Sciatic nerve (tissue), 2 donors: ENCODE measurements around the gene HOXB9. TPM values are rescaled to one million over a fixed set of nuclear protein-coding genes. Genes with fewer than 3 reads are reported as not detected.
A peak's percentile ranks its signal among the peaks of the same experiment; 100 is the strongest.

Experiments
- ATAC-seq: fragments of 200-7000 bp; cut with Tn5 transposase; one replicate; pipeline ENCODE4 v1.9.1; 2020; ENCODE audit warnings: mild to moderate bottlenecking, moderate library complexity
- DNase-seq: peaks from one replicate; pipeline ENCODE4 v3.0.0-alpha.2; 2020; ENCODE audit warnings: low spot score
- intact Hi-C: fragments of 100-400 bp; cut with DNase I; formaldehyde crosslinking; loops from one replicate; pipeline ENCODE4 v1.14.2; 2022
- total RNA-seq: library from RNA; stranded (reverse); fragmentation: NEBNext Ultra II Directional; extraction: Animal tissue kit (Norgen Biotek cat#: 25700); gene quantifications from one replicate; pipeline ENCODE4 v1.2.1, GENCODE V29; 2021
- donor health status: DM: no; HTN: no; CAD: no.
- donor health status: DM: no; HTN: no; CAD: no.

The HOXB9 gene
- total RNA-seq, 1 donor from 2014 or later, result 0.18 TPM

GRCh38 chr17:48627118-48627597, 1.0 kb upstream of the HOXB9 start:
- no peak for ATAC-seq
- intact Hi-C loops, result no loop called here
- no peak for DNase-seq

GRCh38 chr17:48625495-48626244, 488 bp downstream of the HOXB9 start:
- intact Hi-C loops, result no loop called here
- ATAC-seq (no peak), DNase-seq (no peak)

- intact Hi-C loops, result no loop called here
- DNase-seq (no peak), ATAC-seq (peak; percentile 43)
Observed at GRCh38 chr17:48624544-48625494, 1.3 kb downstream of the HOXB9 start.

- no peak for DNase-seq
- intact Hi-C loops, result no loop called here
- no peak for ATAC-seq
Observed at GRCh38 chr17:48624118-48624517, 2.0 kb downstream of the HOXB9 start.

GRCh38 chr17:48623583-48623982, 2.6 kb downstream of the HOXB9 start:
- no peak for ATAC-seq

GRCh38 chr17:48622857-48623256, 3.3 kb downstream of the HOXB9 start:
- no peak for ATAC-seq
- intact Hi-C loops, result no loop called here
- DNase-seq, result no peak

More at GRCh38 chr17:48623583-48623982, 2.6 kb downstream of the HOXB9 start:
- DNase-seq, result no peak
- intact Hi-C loops, result no loop called here

GRCh38 chr17:48621410-48622392, 4.5 kb downstream of the HOXB9 start:
- DNase-seq (no peak), ATAC-seq (no peak)
- intact Hi-C loops, result no loop called here

- ATAC-seq (no peak), DNase-seq (no peak)
- intact Hi-C loops, result no loop called here
Observed at GRCh38 chr17:48620461-48621139, 5.6 kb downstream of the HOXB9 start.

- intact Hi-C loops, result no loop called here
- DNase-seq (no peak), ATAC-seq (no peak)
Observed at GRCh38 chr17:48619826-48620449, 6.2 kb downstream of the HOXB9 start.

- intact Hi-C loops, result no loop called here
- DNase-seq (peak; percentile 94), ATAC-seq (peak; percentile 95)
Observed at GRCh38 chr17:48618256-48618896, 7.8 kb downstream of the HOXB9 start.

GRCh38 chr17:48617471-48618255, 8.5 kb downstream of the HOXB9 start:
- DNase-seq, result no peak
- no peak for ATAC-seq
- intact Hi-C loops, result no loop called here

- intact Hi-C loops, result no loop called here
- DNase-seq (no peak), ATAC-seq (no peak)
Observed at GRCh38 chr17:48616717-48617470, 9.3 kb downstream of the HOXB9 start.

GRCh38 chr17:48615963-48616716, 10.0 kb downstream of the HOXB9 start:
- intact Hi-C loops, result no loop called here
- ATAC-seq, result no peak
- DNase-seq, result no peak

GRCh38 chr17:48615047-48615962, 10.9 kb downstream of the HOXB9 start, which contains the start of gene HOXB8:
TSS of gene HOXB8 (minus strand) at chr17:48615292. CDS start at chr17:48614704, 588 bp downstream.
- intact Hi-C loops, result no loop called here

More at GRCh38 chr17:48615047-48615962, 10.9 kb downstream of the HOXB9 start, which contains the start of gene HOXB8:
- no peak for ATAC-seq
- no peak for DNase-seq
